ENCODE measurements around the gene SLC6A19. TPM values are rescaled to one million over a fixed set of nuclear protein-coding genes. Genes with fewer than 3 reads are reported as not detected.

The SLC6A19 gene
- total RNA-seq, 1 donor from 2014 or later: not detected

DNA sequence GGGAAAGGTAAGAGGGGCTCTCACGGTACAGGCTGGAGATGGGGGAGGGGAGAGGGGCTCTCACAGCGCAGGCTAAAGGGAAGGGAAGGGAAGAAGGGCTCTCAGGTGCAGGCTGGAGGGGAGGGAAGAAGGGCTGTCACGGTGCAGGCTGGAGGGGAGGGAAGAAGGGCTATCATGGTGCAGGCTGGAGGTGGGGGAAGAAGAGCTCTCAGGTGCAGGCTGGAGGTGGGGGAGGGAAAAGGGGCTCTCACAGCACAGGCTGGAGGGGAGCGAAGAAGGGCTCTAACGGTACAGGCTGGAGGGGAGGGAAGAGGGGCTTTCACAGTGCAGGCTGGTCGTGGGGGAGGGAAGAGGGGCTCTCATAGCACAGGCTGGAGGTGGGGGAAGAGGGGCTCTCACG, 28.4 kb downstream of the SLC6A19 start:
- Histone ChIP-seq H3K4me3 (no peak overlapping the region), H3K36me3 (no peaks in the 10 kb centered on the region), H3K9me3 (no peaks in the 10 kb centered on the region), H3K4me1 (no peaks in the 10 kb centered on the region), H3K27ac (no peak overlapping the region), H3K27me3 (no peaks in the 10 kb centered on the region)
- no peak for DNase-seq (ENCODE audit: extremely low spot score in 2 of 2)
- TF ChIP-seq POLR2A (IDR thresholded peaks at IDR 0.05): no peak
- TF ChIP-seq CTCF (IDR thresholded peaks at IDR 0.05): no peak
- intact Hi-C loops (cut with DNase I): no loop called here

- Histone ChIP-seq H3K27ac (no peak overlapping the region), H3K27me3 (no peaks in the 10 kb centered on the region), H3K4me1 (no peaks in the 10 kb centered on the region), H3K9me3 (no peaks in the 10 kb centered on the region), H3K36me3 (no peaks in the 10 kb centered on the region), H3K4me3 (no peak overlapping the region)
- no peak for DNase-seq (ENCODE audit: extremely low spot score in 2 of 2)
- intact Hi-C loops (cut with DNase I): no loop called here
- TF ChIP-seq CTCF (IDR thresholded peaks at IDR 0.05) (no peak), POLR2A (IDR thresholded peaks at IDR 0.05) (no peak), POLR2AphosphoS5 (IDR thresholded peaks at IDR 0.05; ENCODE audit: insufficient read depth in 1 of 2, low read depth in 1 of 2) (no peak)
Measured at GRCh38 chr5:1230551-1230950, 29.2 kb downstream of the SLC6A19 start.

DNA sequence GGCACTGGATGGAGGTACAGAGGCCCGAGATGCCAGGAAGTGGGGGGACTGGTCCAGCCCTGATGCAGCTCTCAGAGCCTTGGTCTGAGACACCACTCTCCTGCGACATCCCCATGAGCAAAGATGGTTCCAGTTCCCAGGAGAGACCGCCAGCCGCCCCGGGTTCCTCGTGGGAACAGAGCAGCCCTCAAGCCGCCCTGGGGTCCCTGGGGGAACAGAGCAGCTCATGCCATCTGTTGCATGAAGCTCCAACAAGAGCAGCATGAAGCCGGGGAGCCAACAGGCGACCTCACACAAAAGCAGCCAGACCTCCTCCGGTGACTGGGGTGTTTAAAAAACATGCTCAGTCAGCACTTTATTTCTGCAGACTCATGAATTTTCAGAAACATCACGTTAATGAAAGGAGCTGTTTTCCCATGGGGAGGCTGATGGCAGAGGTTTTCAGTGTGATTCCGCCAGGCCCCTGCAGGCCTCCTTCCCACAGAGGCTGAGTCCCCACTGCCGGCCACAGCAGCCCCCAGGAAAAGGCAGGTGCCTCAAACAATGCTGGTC, 30.0 kb downstream of the SLC6A19 start:
- H3K4me1 ChIP-seq: no peaks in the 10 kb centered on the region
- no peaks in the 10 kb centered on the region for H3K36me3 ChIP-seq
- intact Hi-C loops (cut with DNase I): no loop called here
- no peak for DNase-seq (ENCODE audit: extremely low spot score in 2 of 2)
- H3K27ac ChIP-seq: no peak overlapping the region
- H3K9me3 ChIP-seq: no peaks in the 10 kb centered on the region
- TF ChIP-seq POLR2AphosphoS5 (IDR thresholded peaks at IDR 0.05; ENCODE audit: insufficient read depth in 1 of 2, low read depth in 1 of 2) (no peak), CTCF (IDR thresholded peaks at IDR 0.05) (no peak), POLR2A (IDR thresholded peaks at IDR 0.05) (no peak)
- H3K27me3 ChIP-seq: no peaks in the 10 kb centered on the region
- no peak overlapping the region for H3K4me3 ChIP-seq

DNA sequence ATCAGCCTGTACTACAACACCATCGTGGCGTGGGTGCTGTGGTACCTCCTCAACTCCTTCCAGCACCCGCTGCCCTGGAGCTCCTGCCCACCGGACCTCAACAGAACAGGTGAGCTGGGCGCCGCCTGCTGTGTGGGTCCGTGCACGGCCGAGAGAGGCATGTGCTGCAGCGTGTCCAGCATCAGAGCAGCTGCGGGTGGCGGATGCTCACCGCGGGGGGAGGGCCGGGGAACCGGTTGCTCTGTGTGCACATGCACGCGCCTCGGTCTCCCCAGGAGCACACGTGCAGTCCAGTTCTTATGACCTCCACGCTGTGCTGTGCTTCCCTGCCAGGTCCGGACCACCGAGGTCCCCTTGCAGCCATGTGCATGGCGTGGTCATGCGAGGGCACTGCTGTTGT, 31.4 kb downstream of the SLC6A19 start:
- Histone ChIP-seq H3K27me3 (no peaks in the 10 kb centered on the region), H3K4me1 (no peaks in the 10 kb centered on the region), H3K36me3 (no peaks in the 10 kb centered on the region), H3K27ac (no peak overlapping the region), H3K9me3 (no peaks in the 10 kb centered on the region), H3K4me3 (no peak overlapping the region)
- DNase-seq (ENCODE audit: extremely low spot score in 2 of 2): no peak
- TF ChIP-seq POLR2AphosphoS5 (IDR thresholded peaks at IDR 0.05; ENCODE audit: insufficient read depth in 1 of 2, low read depth in 1 of 2) (no peak), CTCF (IDR thresholded peaks at IDR 0.05) (no peak), POLR2A (IDR thresholded peaks at IDR 0.05) (no peak)
- intact Hi-C loops (cut with DNase I): no loop called here

DNA sequence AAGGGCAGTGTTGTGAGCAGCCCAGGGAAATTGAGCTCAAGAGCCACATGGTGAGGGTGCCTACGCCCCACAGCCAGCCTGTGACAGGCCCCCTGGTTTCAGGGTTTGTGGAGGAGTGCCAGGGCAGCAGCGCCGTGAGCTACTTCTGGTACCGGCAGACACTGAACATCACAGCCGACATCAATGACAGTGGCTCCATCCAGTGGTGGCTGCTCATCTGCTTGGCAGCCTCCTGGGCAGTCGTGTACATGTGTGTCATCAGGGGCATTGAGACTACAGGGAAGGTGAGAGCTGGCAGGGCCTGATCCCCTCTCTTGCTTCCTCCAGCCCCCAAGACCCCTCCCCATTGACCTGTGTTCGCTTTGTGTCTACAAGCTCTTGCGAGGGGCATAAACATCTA, 34.0 kb downstream of the SLC6A19 start:
- no peaks in the 10 kb centered on the region for H3K27me3 ChIP-seq
- no peak for DNase-seq (ENCODE audit: extremely low spot score in 2 of 2)
- no peak for TF ChIP-seq POLR2A (IDR thresholded peaks at IDR 0.05)
- no peak for TF ChIP-seq POLR2AphosphoS5 (IDR thresholded peaks at IDR 0.05; ENCODE audit: insufficient read depth in 1 of 2, low read depth in 1 of 2)
- TF ChIP-seq CTCF (IDR thresholded peaks at IDR 0.05): no peak
- H3K4me1 ChIP-seq: no peaks in the 10 kb centered on the region
- H3K27ac ChIP-seq: no peak overlapping the region
- intact Hi-C loops (cut with DNase I): no loop called here
- no peak overlapping the region for H3K4me3 ChIP-seq
- H3K36me3 ChIP-seq: no peaks in the 10 kb centered on the region
- no peaks in the 10 kb centered on the region for H3K9me3 ChIP-seq
